Smooth muscle cell (in vitro differentiated cells): ENCODE data around the gene ARPC4. TPM values are rescaled to one million over a fixed set of nuclear protein-coding genes. Genes with fewer than 3 reads are reported as not detected.

ENCODE experiments used
- DNase-seq: peaks from one replicate; lab custom pipeline; 2025; ENCODE audit not compliant: unreplicated experiment; lab: John Stamatoyannopoulos, UW
- H2AFZ ChIP-seq: fragments of 200-600 bp; sonication (generic); 2 replicates; pipeline ENCODE4 v1.6.0; 2016; ENCODE audit warnings: antibody characterized with exemption, low read depth, mild to moderate bottlenecking
- H3F3A ChIP-seq: fragments of 200-600 bp; sonication (generic); 2 replicates; pipeline ENCODE4 v1.6.0; 2017; ENCODE audit warnings: antibody characterized with exemption, low read depth
- H3K27ac ChIP-seq: fragments of 200-600 bp; sonication (generic); 2 replicates; pipeline ENCODE4 v1.5.1; 2016; ENCODE audit warnings: low read depth, mild to moderate bottlenecking
- H3K27me3 ChIP-seq: fragments of 200-600 bp; sonication (generic); 2 replicates; pipeline ENCODE4 v1.6.1; 2016; ENCODE audit warnings: low read depth, mild to moderate bottlenecking
- H3K36me3 ChIP-seq: fragments of 200-600 bp; sonication (generic); 2 replicates; pipeline ENCODE4 v1.5.1; 2016; ENCODE audit warnings: low read depth
- H3K4me1 ChIP-seq: fragments of 200-600 bp; sonication (generic); 2 replicates; pipeline ENCODE4 v1.5.1; 2016; ENCODE audit warnings: low read depth
- H3K4me2 ChIP-seq: fragments of 200-600 bp; sonication (generic); 2 replicates; pipeline ENCODE4 v1.6.0; 2016; ENCODE audit warnings: mild to moderate bottlenecking
- H3K4me3 ChIP-seq: fragments of 200-600 bp; sonication (generic); 2 replicates; pipeline ENCODE4 v1.5.1; 2016; ENCODE audit warnings: mild to moderate bottlenecking
- H3K79me2 ChIP-seq: fragments of 200-600 bp; sonication (generic); 2 replicates; pipeline ENCODE4 v1.6.0; 2016; ENCODE audit warnings: low read depth, mild to moderate bottlenecking
- H3K9ac ChIP-seq: fragments of 200-600 bp; sonication (generic); 2 replicates; pipeline ENCODE4 v1.6.0; 2016; ENCODE audit warnings: low read depth
- H3K9me3 ChIP-seq: fragments of 200-600 bp; sonication (generic); replicated peaks from 2 replicates; pipeline ENCODE4 v1.5.1; 2016; ENCODE audit warnings: low read depth
- H4K20me1 ChIP-seq: fragments of 200-600 bp; sonication (generic); 2 replicates; pipeline ENCODE4 v1.6.0; 2016; ENCODE audit warnings: low read depth
- CTCF ChIP-seq: fragments of 200-600 bp; sonication (generic); IDR thresholded peaks from 2 replicates; pipeline ENCODE4 v1.5.1; 2017; ENCODE audit warnings: borderline replicate concordance, mild to moderate bottlenecking, antibody characterized with exemption; ENCODE audit not compliant: insufficient read depth, poor library complexity, severe bottlenecking
- WGBS: methylation state at CpG from one replicate; pipeline ENCODE4 v1.1.7; 2016; ENCODE audit warnings: low lambda C conversion rate; 5-methylcytosine and 5-hydroxymethylcytosine counted together
- polyA plus RNA-seq: library from polyadenylated mRNA; unstranded; fragments of >200 nt; fragmentation: Nextera tagmentation; extraction: Ambion mirVana; gene quantifications from 2 replicates; pipeline ENCODE4 v1.2.1, GENCODE V29; 2016
- total RNA-seq: library from RNA; depleted of rRNA; stranded (reverse); fragments of >200 nt; gene quantifications from 2 replicates; pipeline ENCODE4 v1.2.3, GENCODE V29; 2014

Gene ARPC4
- total and polyA plus RNA-seq, 2 experiments from 2014 or later: 93.9 to 130 TPM

GRCh38 chr3:9818666-9819335 is 25.9 kb downstream of the ARPC4 start:
- H4K20me1 ChIP-seq: no peaks in the 10 kb centered on the region
- H3K36me3 ChIP-seq: no peaks in the 10 kb centered on the region
- no peaks in the 10 kb centered on the region for H3K27me3 ChIP-seq
- no peak overlapping the region for H3K27ac ChIP-seq
- H2AFZ ChIP-seq: no peak overlapping the region
- no peaks in the 10 kb centered on the region for H3K79me2 ChIP-seq
- DNase-seq: no peak
- no peak overlapping the region for H3K4me3 ChIP-seq
- no peak overlapping the region for H3K4me2 ChIP-seq
- H3K4me1 ChIP-seq: no peaks in the 10 kb centered on the region
- no peaks in the 10 kb centered on the region for H3F3A ChIP-seq
- H3K9ac ChIP-seq: no peak overlapping the region
- H3K9me3 ChIP-seq: no peaks in the 10 kb centered on the region
- WGBS: 84% methylated on average over 7 of the region's 7 CpGs
- TF ChIP-seq CTCF: no peak

GRCh38 chr3:9820543-9820942 is 27.7 kb downstream of the ARPC4 start:
- no peaks in the 10 kb centered on the region for H3K9me3 ChIP-seq
- H4K20me1 ChIP-seq: no peaks in the 10 kb centered on the region
- no peak for TF ChIP-seq CTCF
- H3F3A ChIP-seq: no peaks in the 10 kb centered on the region
- H3K27ac ChIP-seq: no peak overlapping the region
- H3K9ac ChIP-seq: no peak overlapping the region
- no peak overlapping the region for H2AFZ ChIP-seq
- WGBS: 88% methylated on average over 12 of the region's 12 CpGs
- DNase-seq: no peak
- H3K4me3 ChIP-seq: no peak overlapping the region
- H3K27me3 ChIP-seq: no peaks in the 10 kb centered on the region
- H3K79me2 ChIP-seq: no peaks in the 10 kb centered on the region
- H3K4me2 ChIP-seq: no peak overlapping the region
- no peaks in the 10 kb centered on the region for H3K4me1 ChIP-seq
- H3K36me3 ChIP-seq: no peaks in the 10 kb centered on the region

- Histone ChIP-seq H3K4me3 (no peak overlapping the region), H3K27me3 (no peaks in the 10 kb centered on the region), H3K79me2 (no peaks in the 10 kb centered on the region), H3K9ac (no peak overlapping the region), H3K4me2 (no peak overlapping the region), H3K36me3 (no peaks in the 10 kb centered on the region), H4K20me1 (no peaks in the 10 kb centered on the region), H2AFZ (no peak overlapping the region), H3K27ac (no peak overlapping the region), H3K9me3 (no peaks in the 10 kb centered on the region), H3F3A (no peaks in the 10 kb centered on the region), H3K4me1 (no peaks in the 10 kb centered on the region)
- TF ChIP-seq CTCF: peak; percentile 8
- 44% methylated on average over 2 of the region's 2 CpGs for WGBS
- no peak for DNase-seq
Measured at GRCh38 chr3:9820946-9821345, 28.1 kb downstream of the ARPC4 start.

GRCh38 chr3:9825451-9826040 is 32.7 kb downstream of the ARPC4 start:
- H3K9me3 ChIP-seq: no peaks in the 10 kb centered on the region
- H3K27ac ChIP-seq: no peak overlapping the region
- H3K27me3 ChIP-seq: no peaks in the 10 kb centered on the region
- no peak overlapping the region for H3K4me3 ChIP-seq
- H3K9ac ChIP-seq: no peak overlapping the region
- H3K4me1 ChIP-seq: no peaks in the 10 kb centered on the region
- H3K79me2 ChIP-seq: no peaks in the 10 kb centered on the region
- no peaks in the 10 kb centered on the region for H3F3A ChIP-seq
- H3K4me2 ChIP-seq: no peak overlapping the region
- no peaks in the 10 kb centered on the region for H4K20me1 ChIP-seq
- WGBS: 88% methylated on average over 14 of the region's 14 CpGs
- no peak for TF ChIP-seq CTCF
- H2AFZ ChIP-seq: no peak overlapping the region
- no peaks in the 10 kb centered on the region for H3K36me3 ChIP-seq
- DNase-seq: no peak
